GM21367 (cell line): Measurements from ENCODE around the gene TOP1.
A peak's percentile ranks its signal among the peaks of the same experiment; 100 is the strongest.

Source experiments
- ATAC-seq: cut with Tn5 transposase; IDR thresholded peaks from one replicate; pipeline ENCODE4 v1.9.1; 2021; ENCODE audit not compliant: unreplicated experiment

The TOP1 gene

DNA sequence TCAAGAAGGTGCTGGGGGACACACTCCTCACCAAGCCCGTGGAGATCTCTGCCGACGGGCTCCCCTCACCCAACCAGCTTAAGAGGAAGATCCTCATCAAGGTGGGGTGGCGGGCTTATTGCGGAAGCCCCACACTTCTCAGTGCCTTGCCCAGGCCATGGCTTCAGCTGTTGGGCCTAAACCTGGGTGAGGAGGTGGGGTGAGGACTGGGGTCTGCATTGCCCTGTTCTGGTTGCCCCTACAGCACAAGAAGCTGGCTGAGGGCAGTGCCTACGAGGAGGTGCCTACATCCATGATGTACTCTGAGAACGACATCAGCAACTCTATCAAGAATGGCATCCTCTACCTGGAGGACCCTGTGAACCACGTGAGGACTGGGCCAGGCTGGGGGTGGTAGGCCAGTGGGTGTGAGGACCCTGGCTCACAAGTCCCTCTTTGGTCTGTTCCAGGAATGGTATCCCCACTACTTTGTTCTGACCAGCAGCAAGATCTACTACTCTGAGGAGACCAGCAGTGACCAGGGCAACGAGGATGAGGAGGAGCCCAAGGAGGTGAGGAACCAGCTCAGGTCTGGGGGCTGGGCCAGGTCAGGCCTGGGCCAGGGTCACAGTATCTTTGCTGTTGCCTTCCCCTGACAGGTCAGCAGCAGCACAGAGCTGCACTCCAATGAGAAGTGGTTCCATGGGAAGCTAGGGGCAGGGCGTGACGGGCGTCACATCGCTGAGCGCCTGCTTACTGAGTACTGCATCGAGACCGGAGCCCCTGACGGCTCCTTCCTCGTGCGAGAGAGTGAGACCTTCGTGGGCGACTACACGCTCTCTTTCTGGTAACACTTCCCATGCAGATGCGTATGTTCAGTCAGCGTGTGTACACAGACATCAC lies 136.6 kb downstream of the TOP1 start:
- ATAC-seq: no peak

DNA sequence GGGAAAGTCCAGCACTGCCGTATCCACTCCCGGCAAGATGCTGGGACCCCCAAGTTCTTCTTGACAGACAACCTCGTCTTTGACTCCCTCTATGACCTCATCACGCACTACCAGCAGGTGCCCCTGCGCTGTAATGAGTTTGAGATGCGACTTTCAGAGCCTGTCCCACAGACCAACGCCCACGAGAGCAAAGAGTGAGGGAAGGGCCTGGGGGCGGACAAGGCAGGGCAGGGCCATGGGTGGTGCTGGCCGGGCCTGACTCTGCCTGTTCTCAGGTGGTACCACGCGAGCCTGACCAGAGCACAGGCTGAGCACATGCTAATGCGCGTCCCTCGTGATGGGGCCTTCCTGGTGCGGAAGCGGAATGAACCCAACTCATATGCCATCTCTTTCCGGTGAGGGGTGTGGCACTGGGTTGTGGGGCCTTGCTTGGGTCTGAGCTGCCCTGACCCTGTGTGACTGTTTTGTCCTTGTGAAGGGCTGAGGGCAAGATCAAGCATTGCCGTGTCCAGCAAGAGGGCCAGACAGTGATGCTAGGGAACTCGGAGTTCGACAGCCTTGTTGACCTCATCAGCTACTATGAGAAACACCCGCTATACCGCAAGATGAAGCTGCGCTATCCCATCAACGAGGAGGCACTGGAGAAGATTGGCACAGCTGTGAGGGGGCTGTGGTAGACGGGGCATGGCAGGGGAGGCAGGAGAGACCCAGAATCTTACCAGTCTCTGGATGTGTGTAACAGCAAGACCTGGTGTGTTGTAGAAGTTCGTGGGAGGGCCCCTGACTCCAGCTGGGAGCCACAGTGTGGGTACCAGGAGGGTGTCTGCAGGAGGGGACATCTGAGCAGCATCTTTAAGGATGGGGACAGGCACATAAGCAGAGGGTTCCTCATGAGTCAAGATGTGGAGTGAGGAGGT lies 137.8 kb downstream of the TOP1 start:
- ATAC-seq: no peak

DNA sequence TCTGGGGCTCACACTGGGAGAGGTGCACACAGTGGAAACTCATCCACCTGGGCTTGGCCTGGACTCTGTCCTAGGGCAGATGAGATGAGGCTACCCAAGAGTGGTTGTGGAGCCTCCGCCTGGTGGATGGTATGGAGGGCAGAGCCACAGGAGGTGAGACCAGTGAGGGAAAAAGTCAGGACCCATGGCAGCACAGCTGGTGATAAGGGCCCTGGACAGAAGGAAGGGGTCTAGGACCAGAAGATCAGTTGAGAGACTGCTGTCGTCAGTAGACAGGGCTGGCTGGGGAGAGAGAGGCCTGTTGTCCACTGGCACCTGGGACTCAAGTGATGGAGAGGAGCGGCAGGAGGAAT lies 138.5 kb downstream of the TOP1 start:
- ATAC-seq: no peak

DNA sequence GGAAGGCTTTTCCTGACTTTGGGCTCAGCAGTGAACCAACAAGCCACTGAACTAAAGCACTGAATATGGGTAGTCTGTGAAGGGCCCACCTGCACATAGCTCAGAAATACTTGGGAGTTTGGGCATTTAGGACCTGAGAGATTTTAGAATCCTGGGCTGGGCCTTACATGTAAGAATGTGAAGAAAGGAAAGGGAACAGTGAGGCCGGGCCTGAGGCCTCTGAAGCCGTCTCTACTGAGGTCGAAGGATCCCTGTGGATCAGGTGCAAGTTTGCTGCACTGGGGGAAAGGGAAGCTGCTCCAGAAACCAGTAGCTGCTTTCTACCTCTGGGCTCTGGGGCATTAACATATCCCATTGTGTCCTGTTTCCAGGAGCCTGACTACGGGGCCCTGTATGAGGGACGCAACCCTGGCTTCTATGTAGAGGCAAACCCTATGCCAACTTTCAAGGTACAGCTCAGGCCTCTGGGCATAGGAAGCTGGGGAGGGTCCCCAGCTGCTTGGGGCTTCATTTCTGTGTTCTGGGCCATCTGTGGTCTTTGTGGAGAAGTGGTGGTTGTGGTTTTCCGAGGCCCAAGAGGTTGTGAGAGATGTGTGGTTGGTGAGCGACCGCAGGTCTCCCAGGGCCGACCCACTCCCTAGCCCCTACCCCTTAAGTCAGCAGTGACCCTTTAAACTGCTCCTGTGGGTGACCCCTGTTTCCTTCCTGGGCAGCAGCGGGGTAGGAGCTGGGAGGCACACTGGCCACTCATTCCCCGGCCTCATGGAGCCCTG lies 139.0 kb downstream of the TOP1 start:
- ATAC-seq: peak; percentile 67

DNA sequence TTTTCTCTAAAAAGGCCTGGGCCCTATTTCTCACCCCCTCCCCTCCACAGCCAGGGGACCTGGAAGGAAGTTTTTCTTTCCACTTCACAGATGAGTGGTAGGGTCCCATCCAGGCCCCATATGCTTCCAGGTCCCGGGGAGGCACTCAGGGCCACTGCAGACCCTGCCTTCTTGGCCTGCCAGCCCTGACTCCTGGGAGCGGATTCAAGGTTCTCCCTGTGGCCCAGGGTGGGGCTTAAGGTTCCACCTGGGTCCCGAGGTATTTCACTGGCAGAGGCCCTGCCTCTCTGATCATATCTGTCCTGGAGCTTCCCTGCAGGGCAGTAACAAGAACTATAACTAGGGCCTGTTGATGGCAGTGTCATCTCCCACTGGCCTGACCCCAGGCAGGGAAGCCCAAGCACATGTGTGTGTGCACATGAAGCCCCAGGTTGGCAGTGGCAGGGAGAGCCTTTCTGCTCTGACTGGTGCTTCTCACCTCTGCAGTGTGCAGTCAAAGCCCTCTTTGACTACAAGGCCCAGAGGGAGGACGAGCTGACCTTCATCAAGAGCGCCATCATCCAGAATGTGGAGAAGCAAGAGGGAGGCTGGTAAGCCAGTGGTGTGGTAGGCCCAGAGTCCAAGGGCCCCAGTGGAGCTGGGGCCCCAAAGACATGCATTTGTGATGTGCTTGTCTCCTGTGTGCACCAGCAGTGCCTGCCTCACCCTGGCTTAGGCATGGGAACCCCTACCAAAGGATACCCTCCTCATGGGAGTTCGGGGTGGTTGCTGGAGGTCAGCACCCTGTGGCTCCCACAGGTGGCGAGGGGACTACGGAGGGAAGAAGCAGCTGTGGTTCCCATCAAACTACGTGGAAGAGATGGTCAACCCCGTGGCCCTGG lies 139.9 kb downstream of the TOP1 start:
- no peak for ATAC-seq

DNA sequence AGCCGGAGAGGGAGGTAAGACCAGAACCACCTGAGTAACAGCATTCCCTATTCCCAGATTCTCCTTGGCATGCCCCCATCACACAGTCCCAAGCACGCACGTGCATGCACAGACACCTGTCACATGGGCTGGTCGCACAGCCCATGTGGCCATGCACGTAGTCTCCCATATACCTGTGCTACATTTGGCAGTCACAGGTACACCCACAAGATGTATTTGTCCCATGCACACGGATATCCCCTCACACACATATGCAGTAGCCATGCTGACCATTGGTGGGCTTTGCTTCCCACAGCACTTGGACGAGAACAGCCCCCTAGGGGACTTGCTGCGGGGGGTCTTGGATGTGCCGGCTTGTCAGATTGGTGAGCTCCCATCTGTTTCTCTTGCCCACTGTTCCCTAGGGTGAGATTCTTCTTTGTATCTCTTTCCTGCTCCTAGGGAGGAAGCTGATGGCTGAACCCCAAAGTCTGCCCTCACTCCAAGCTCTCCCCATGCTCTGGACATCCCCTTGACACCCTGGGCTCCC lies 140.6 kb downstream of the TOP1 start:
- ATAC-seq: no peak

DNA sequence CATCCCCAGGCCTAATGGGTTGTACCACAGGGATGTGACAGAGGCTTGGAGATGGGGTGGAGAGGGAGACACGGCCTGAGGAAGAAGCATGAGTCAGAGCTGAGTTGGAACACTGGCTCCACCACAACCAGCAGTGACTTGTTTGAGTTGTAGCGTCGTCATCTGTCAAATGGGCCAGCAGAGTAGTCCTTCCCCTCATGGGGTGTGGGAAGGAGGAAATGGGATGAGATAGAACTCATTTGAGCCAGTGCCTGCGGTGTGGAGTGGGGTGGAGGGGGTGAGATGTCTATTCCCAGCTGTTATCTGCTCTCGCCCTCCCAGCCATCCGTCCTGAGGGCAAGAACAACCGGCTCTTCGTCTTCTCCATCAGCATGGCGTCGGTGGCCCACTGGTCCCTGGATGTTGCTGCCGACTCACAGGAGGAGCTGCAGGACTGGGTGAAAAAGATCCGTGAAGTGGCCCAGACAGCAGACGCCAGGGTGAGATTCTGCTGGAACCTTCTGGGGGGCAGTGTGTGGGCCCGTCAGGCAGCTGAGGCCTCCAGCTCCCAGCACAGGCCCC lies 141.2 kb downstream of the TOP1 start:
- no peak for ATAC-seq

DNA sequence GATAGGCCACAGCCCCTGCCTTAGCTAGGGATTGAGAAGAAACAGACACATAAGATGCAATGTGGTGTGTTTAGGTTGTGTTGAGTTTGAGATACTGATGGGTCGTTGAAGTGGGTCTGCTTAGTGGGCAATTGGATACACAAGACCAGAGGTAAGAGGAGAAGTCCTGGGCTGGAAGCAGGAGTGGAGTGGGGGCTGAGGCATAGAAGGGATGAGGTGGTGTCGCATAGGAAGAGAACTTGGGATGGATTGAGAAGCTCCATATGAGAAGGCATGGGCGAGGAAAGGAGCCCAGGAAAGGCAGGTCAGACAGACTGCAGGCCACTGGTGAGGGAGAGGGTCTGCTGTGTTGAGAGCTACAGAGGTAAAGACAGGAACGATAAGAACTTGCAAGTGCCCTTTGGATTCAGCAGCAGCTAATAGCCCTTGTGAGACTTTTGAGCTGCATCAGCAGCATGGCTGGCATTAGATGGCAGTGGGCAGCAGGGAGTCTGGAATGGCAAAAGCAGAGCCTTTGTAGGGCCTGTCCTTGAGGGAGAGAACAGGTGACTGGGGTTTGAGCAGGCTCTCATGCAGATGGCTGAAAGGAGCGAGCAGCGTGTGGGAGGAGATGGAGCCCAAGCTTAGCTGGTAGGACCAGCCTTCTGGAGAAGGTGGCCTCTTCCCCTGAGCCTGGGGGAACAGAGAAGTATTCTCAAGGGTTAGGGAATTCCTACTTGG lies 141.9 kb downstream of the TOP1 start:
- no peak for ATAC-seq

DNA sequence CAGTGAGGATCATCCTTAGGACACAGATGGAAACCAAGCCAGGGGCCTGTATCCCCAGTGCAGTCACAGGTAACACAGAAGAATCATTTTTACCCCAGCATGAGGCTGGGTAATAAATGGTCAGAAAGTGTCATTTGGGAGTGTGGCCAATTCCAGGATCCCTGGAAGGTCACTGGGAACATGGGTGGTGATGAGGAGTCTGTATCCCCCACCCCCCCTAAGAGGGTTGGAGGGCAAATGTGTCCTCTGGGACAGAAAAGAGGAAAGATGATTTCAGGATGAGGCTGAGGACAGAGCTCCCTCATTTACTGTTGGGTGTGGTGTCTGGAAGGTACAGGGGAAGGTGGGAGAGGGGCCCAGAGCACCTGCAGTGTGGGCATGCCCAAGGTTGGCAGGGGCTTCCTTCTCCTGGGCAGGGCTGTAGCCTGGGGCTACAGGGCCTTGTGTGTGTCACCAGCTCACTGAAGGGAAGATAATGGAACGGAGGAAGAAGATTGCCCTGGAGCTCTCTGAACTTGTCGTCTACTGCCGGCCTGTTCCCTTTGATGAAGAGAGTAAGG lies 143.2 kb downstream of the TOP1 start:
- ATAC-seq: no peak

DNA sequence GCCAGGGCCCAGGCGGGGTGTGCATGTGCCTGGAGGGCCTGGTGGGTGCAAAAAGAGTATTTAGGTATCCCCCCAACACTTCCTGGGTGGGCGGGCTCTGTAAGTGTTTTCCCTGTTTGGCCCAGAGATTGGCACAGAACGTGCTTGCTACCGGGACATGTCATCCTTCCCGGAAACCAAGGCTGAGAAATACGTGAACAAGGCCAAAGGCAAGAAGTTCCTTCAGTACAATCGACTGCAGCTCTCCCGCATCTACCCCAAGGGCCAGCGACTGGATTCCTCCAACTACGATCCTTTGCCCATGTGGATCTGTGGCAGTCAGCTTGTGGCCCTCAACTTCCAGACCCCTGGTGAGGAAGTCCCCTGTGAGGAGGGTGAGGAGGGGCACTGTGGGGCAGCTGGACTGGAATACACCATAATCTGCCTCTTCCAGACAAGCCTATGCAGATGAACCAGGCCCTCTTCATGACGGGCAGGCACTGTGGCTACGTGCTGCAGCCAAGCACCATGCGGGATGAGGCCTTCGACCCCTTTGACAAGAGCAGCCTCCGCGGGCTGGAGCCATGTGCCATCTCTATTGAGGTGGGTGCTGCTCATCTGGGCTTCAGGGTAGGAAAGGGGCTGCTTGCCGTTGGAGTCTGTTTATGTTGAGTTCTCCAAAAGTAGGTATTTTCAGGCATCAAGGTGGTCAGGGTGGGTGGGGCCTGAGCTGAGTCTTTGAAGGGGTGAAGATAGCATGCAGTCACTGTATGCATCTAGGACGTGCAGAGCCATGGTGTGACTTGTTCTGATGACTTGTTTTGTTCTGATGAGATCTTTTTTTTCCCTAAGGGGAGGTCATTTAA lies 143.9 kb downstream of the TOP1 start:
- no peak for ATAC-seq

DNA sequence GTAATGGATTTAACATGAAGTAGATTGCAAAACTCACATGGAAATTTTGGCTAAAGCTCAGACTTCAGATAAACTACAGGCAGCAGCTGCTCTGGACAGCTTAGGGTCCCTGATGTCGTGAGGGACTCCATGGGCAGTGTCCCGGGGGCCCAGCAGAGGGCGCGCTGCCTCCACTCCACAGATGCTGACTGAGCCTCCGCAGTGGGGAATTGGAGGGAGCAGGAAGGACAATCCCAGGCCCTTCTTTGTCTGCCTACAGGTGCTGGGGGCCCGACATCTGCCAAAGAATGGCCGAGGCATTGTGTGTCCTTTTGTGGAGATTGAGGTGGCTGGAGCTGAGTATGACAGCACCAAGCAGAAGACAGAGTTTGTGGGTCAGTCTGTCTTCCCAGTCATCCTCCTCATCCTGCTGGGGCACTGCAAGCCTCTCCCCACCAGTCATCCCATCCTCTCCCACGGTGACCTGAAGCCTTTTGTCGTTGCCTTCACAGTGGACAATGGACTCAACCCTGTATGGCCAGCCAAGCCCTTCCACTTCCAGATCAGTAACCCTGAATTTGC lies 144.6 kb downstream of the TOP1 start:
- ATAC-seq: no peak

DNA sequence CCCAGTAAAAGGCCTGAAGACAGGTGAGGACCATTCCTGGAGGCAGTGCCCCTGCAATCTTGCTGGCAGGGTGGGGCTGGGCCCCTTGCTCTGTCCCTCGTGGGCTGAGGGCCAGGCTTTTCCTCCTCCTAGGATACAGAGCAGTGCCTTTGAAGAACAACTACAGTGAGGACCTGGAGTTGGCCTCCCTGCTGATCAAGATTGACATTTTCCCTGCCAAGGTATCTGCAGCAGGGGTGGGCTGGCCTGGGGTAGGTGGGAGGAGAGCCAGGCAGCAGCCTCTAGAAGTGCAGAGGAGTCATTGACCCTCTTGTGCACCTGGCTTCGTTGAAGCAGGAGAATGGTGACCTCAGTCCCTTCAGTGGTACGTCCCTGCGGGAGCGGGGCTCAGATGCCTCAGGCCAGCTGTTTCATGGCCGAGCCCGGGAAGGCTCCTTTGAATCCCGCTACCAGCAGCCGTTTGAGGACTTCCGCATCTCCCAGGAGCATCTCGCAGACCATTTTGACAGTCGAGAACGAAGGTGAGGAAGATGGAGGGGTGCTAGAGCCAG lies 145.2 kb downstream of the TOP1 start:
- no peak for ATAC-seq
